Forelimb muscle (tissue), 1 donor: ENCODE results near the gene KCNN3. TPM values are rescaled to one million over a fixed set of nuclear protein-coding genes. Genes with fewer than 3 reads are reported as not detected.

Experiments used
- DNase-seq: peaks from one replicate; pipeline ENCODE4 v3.0.0-alpha.2; 2013; ENCODE audit warnings: low read depth
- polyA plus RNA-seq: library from polyadenylated mRNA; unstranded; fragments of 120-200 nt; gene quantifications from one replicate; pipeline ENCODE4 v1.2.1, GENCODE V29; 2013; ENCODE audit not compliant: insufficient read length

KCNN3 gene
- polyA plus RNA-seq, 1 donor = 10.1 TPM

GRCh38 chr1:154729031-154729442 lies 141.0 kb downstream of the KCNN3 start:
- DNase-seq = no peak

GRCh38 chr1:154726896-154727753 lies 143.0 kb downstream of the KCNN3 start:
- DNase-seq = no peak

GRCh38 chr1:154726443-154726842 lies 143.6 kb downstream of the KCNN3 start:
- DNase-seq = no peak

GRCh38 chr1:154725865-154726264 lies 144.2 kb downstream of the KCNN3 start:
- DNase-seq = no peak

GRCh38 chr1:154720328-154721297 lies 149.5 kb downstream of the KCNN3 start:
- no peak for DNase-seq

GRCh38 chr1:154719586-154720327 lies 150.3 kb downstream of the KCNN3 start:
- DNase-seq = no peak

- DNase-seq = no peak
Observed at GRCh38 chr1:154718566-154718965, 151.5 kb downstream of the KCNN3 start.

GRCh38 chr1:154717528-154717924 lies 152.6 kb downstream of the KCNN3 start:
- no peak for DNase-seq

GRCh38 chr1:154716614-154717527 lies 153.2 kb downstream of the KCNN3 start:
- no peak for DNase-seq

- no peak for DNase-seq
Observed at GRCh38 chr1:154716011-154716410, 154.1 kb downstream of the KCNN3 start.

GRCh38 chr1:154715385-154715784 lies 154.7 kb downstream of the KCNN3 start:
- no peak for DNase-seq

GRCh38 chr1:154714638-154715037 lies 155.4 kb downstream of the KCNN3 start:
- DNase-seq = no peak

GRCh38 chr1:154714052-154714623 lies 155.9 kb downstream of the KCNN3 start:
- DNase-seq = no peak

GRCh38 chr1:154713005-154713404 lies 157.1 kb downstream of the KCNN3 start:
- DNase-seq = no peak

GRCh38 chr1:154712166-154712810 lies 157.8 kb downstream of the KCNN3 start:
- DNase-seq = no peak

GRCh38 chr1:154711416-154711815 lies 158.7 kb downstream of the KCNN3 start:
- no peak for DNase-seq

- no peak for DNase-seq
Observed at GRCh38 chr1:154710106-154710505, 160.0 kb downstream of the KCNN3 start.

GRCh38 chr1:154707901-154708463 lies 162.1 kb downstream of the KCNN3 start:
- DNase-seq = no peak

- DNase-seq = no peak
Observed at GRCh38 chr1:154706851-154707250, 163.2 kb downstream of the KCNN3 start.
